Measurements from ENCODE around the gene RGL4.
"Not testable (repeated sequence)": the region's sequence is repeated elsewhere in the genome, so short reads cannot be mapped to it uniquely, and the experiment has no call there.

Gene RGL4

DNA sequence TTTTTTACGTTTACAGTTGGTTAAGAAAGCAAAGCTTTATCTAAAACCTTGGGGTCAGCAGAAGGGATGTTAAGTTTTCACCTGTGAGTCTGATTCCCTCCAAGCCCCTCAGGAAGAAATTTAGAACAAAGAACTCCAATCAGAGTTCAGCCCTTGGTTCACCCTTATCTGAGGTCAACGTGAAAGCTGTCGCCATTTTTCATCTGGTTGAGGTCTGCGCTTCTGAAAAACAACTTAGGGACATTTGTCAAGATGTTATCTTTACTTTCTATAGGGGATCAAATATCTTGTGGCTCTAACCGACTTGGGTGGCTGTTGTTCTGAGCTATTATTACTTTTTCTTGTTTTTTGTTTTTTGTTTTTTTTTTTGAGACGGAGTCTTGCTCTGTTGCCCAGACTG is 30.0 kb downstream of the RGL4 start:
- no peak for DNase-seq (ENCODE audit: low read depth, low spot score)
- H3K4me3 ChIP-seq (ENCODE audit: low read depth, low read length), result no peak overlapping the region
- in situ Hi-C loops (cut with HindIII; ENCODE audit: low sequenced_read_pairs), result no loop called here
- TF ChIP-seq, protein P1, sequence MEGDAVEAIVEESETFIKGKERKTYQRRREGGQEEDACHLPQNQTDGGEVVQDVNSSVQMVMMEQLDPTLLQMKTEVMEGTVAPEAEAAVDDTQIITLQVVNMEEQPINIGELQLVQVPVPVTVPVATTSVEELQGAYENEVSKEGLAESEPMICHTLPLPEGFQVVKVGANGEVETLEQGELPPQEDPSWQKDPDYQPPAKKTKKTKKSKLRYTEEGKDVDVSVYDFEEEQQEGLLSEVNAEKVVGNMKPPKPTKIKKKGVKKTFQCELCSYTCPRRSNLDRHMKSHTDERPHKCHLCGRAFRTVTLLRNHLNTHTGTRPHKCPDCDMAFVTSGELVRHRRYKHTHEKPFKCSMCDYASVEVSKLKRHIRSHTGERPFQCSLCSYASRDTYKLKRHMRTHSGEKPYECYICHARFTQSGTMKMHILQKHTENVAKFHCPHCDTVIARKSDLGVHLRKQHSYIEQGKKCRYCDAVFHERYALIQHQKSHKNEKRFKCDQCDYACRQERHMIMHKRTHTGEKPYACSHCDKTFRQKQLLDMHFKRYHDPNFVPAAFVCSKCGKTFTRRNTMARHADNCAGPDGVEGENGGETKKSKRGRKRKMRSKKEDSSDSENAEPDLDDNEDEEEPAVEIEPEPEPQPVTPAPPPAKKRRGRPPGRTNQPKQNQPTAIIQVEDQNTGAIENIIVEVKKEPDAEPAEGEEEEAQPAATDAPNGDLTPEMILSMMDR (IDR thresholded peaks at IDR 0.05; ENCODE audit: low read depth, low read length), result no peak

DNA sequence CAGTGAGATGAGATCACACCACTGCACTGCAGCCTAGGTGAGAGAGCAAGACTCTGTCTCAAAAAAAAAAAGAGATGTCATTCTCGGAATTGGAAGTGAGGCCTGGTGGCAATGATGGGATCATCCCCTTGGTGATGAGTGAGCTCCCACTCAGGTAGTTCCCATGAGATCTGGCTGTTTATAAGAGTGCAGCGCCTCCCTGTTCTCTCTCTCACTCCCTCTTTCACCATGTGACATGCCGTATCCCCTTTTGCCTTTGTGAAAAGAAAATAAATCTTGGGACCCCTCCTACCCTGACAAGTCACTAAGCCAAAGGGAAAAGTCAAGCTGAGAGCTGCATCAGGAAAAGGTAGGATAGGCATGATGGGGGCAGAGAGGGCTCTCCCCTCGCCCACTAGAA is 31.3 kb downstream of the RGL4 start:
- in situ Hi-C loops (cut with HindIII; ENCODE audit: low sequenced_read_pairs), result no loop called here
- DNase-seq (ENCODE audit: low read depth, low spot score), result no peak
- TF ChIP-seq, protein P1 (IDR thresholded peaks at IDR 0.05; ENCODE audit: low read depth, low read length), result no peak
- H3K4me3 ChIP-seq (ENCODE audit: low read depth, low read length), result no peak overlapping the region

DNA sequence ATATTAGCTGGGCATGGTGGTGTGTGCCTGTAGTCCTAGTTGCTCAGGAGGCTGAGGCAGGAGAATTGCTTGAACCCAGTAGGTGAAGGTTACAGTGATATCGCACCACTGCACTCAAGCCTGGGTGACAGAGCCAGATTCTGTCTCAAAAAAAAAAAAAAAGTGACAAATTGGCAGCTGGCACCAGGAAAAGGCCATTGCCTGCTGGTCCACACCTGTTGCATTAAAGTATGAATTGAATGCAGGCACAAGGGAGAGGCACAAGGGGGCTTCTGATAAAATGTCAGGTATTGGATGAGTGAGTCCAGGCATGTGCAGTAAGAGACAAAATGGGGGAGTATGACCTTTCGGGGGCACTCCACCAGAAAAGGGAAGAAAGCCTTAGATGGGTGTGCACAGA is 31.9 kb downstream of the RGL4 start:
- DNase-seq (ENCODE audit: low read depth, low spot score), result no peak
- TF ChIP-seq, protein P1 (IDR thresholded peaks at IDR 0.05; ENCODE audit: low read depth, low read length), result no peak
- H3K4me3 ChIP-seq (ENCODE audit: low read depth, low read length), result no peak overlapping the region
- in situ Hi-C loops (cut with HindIII; ENCODE audit: low sequenced_read_pairs), result no loop called here

DNA sequence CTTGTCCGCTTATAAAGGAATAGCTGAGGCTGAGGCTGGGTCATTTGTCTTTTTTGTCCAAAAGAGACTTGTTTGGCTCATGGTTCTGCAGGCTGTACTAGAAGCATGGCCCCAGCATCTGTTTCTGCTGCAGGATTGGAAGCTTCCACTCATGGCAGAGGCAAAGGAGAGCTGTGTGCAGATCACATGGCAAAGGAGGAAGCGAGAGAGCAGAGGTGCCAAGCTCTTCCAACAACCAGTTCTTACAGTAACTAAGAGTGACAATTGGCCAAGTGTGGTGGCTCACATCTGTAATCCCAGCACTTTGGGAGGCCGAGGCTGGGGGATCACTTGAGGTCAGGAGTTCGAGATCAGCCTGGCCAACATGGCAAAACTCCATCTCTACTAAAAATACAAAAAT is 37.3 kb downstream of the RGL4 start:
- H3K4me3 ChIP-seq (ENCODE audit: low read depth, low read length); DNase-seq (ENCODE audit: low read depth, low spot score); in situ Hi-C loops (cut with HindIII; ENCODE audit: low sequenced_read_pairs): not testable (repeated sequence)

DNA sequence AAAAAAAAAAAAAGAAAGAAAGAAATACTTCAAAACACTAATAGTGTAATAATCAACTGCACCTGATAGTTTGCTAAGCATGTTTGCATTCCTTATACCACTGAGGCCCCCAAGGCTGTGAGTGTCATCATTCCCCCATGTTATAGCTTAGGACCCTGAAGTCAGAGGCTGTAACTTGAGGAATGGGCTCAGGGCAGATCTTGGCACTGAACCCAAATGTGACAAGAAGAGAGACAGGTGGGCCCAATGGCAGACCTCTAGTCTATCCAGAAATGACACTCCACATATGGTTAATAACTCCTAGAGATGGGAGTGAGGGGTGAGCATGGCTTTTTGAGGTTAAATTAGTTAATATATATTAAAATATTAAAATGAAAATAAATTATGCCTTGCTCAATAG is 46.9 kb downstream of the RGL4 start:
- in situ Hi-C loops (cut with HindIII; ENCODE audit: low sequenced_read_pairs), result no loop called here
- DNase-seq (ENCODE audit: low read depth, low spot score), result no peak
- TF ChIP-seq, protein P1 (IDR thresholded peaks at IDR 0.05; ENCODE audit: low read depth, low read length), result no peak
- no peak overlapping the region for H3K4me3 ChIP-seq (ENCODE audit: low read depth, low read length)

DNA sequence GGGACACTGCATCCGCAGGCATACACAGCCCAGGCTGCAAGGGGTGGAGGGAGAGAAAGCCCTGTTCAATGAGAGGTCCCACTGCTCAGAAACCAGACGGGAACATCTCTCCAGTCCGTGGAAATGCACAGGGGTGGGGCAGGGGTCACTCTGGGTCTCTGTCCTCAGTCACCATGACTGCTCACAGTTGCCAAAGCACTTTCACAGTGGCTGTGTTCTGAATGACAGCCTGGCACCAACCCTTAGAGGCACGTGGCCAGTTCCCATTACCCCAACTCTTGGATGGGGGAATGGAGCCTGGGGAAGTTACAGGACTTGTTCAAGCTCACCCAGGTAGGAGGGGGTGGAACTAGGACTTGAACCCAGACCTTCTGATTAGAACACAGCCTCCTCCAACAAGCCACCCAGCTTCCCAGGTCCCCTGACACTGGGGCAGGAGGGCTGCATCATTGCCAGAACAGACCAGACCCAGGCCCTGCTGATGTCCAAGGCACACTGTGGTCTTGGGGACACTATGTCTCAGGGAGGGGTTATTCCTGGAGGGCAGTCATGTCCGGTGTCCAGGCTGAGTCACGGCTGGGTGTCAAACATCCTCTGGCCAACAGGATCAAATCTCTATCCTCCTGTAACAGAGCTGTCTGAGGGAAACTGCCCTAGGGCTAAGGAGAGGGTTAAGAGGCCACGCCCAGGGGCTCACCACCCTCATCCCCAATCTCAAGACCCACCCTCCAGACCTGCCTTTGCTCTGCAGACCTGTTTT is 51.9 kb downstream of the RGL4 start:
- in situ Hi-C loops (cut with HindIII; ENCODE audit: low sequenced_read_pairs), result no loop called here
- H3K4me3 ChIP-seq (ENCODE audit: low read depth, low read length), result no peak overlapping the region
- no peak for DNase-seq (ENCODE audit: low read depth, low spot score)
- TF ChIP-seq, protein P1 (IDR thresholded peaks at IDR 0.05; ENCODE audit: low read depth, low read length), result no peak

DNA sequence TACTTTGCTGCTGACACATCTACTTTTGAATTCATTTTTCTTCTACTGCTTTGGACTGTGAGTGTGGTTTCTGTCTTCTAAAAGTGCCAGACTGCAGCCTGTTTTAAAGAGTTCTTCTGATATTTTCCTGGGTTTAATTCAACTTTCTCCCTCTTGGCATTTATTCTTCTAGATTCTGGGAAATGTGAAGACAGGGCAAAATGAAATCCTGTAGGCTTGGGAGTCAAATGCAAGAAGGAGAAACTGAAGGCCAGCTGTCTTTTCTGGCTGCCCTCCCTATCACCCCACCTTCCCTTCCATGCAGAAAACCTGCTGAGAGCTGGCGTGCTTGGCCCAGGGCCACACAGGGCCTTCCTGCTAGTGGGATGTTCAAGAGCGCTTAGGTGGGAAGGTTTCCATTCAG is 52.5 kb downstream of the RGL4 start:
- TF ChIP-seq, protein P1 (IDR thresholded peaks at IDR 0.05; ENCODE audit: low read depth, low read length), result no peak
- H3K4me3 ChIP-seq (ENCODE audit: low read depth, low read length), result no peak overlapping the region
- DNase-seq (ENCODE audit: low read depth, low spot score), result no peak
- in situ Hi-C loops (cut with HindIII; ENCODE audit: low sequenced_read_pairs), result no loop called here
